Neural cell (in vitro differentiated cells): Measurements from ENCODE around the gene PKHD1. TPM values are rescaled to one million over a fixed set of nuclear protein-coding genes. Genes with fewer than 3 reads are reported as not detected.
A peak's percentile ranks its signal among the peaks of the same experiment; 100 is the strongest.

Experiments used
- H2AFZ ChIP-seq: fragments of 200-600, 300-800 bp; sonication (generic), shearing (Covaris generic); 2 replicates; pipeline ENCODE4 v1.6.0; 2014; ENCODE audit warnings: low read depth, mild to moderate bottlenecking, antibody characterized with exemption, low read length, moderate library complexity
- H3F3A ChIP-seq: fragments of 200-600 bp; shearing (Covaris generic); 2 replicates; pipeline ENCODE4 v1.6.1; 2016; ENCODE audit warnings: mild to moderate bottlenecking, moderate library complexity, mixed read lengths, antibody characterized with exemption, low read length; ENCODE audit not compliant: insufficient read depth, poor library complexity, severe bottlenecking
- H3K27ac ChIP-seq: fragments of 200-600, 300-800 bp; sonication (generic), shearing (Covaris generic); 2 replicates; pipeline ENCODE4 v1.5.1; 2014; ENCODE audit warnings: mild to moderate bottlenecking, low read length, moderate library complexity
- H3K27me3 ChIP-seq: fragments of 300-800, 200-600 bp; sonication (generic), shearing (Covaris generic); 2 replicates; pipeline ENCODE4 v1.6.0; 2014; ENCODE audit warnings: mild to moderate bottlenecking, low read depth, low read length, moderate library complexity; ENCODE audit not compliant: insufficient read depth
- H3K36me3 ChIP-seq: fragments of 300-800, 200-600 bp; sonication (generic), shearing (Covaris generic); 2 replicates; pipeline ENCODE4 v1.5.1; 2014; ENCODE audit warnings: mild to moderate bottlenecking, antibody characterized with exemption, low read length, moderate library complexity; ENCODE audit not compliant: insufficient read depth
- H3K4me2 ChIP-seq: fragments of 300-800, 200-600 bp; sonication (generic), shearing (Covaris generic); 2 replicates; pipeline ENCODE4 v1.6.0; 2014; ENCODE audit warnings: mild to moderate bottlenecking, low read length
- H3K4me3 ChIP-seq: fragments of 300-800, 200-600 bp; sonication (generic), shearing (Covaris generic); 2 replicates; pipeline ENCODE4 v1.5.1; 2014; ENCODE audit warnings: mild to moderate bottlenecking, low read length, moderate library complexity
- H3K79me2 ChIP-seq: fragments of 200-600 bp; shearing (Covaris generic); replicated peaks from 2 replicates; pipeline ENCODE4 v1.6.0; 2014; ENCODE audit warnings: mild to moderate bottlenecking, low read length, moderate library complexity; ENCODE audit not compliant: insufficient read depth
- H3K9ac ChIP-seq: fragments of 300-800, 200-600 bp; sonication (generic), shearing (Covaris generic); 2 replicates; pipeline ENCODE4 v1.6.1; 2016; ENCODE audit warnings: mild to moderate bottlenecking, low read length, mixed read lengths
- H3K9me2 ChIP-seq: fragments of 200-600 bp; shearing (Covaris generic); 2 replicates; pipeline ENCODE4 v1.6.1; 2016; ENCODE audit warnings: mild to moderate bottlenecking, low read length, mixed read lengths; ENCODE audit not compliant: insufficient read depth
- H3K9me3 ChIP-seq: fragments of 200-600, 300-800 bp; sonication (generic), shearing (Covaris generic); 2 replicates; pipeline ENCODE4 v1.6.1; 2016; ENCODE audit warnings: mild to moderate bottlenecking, mixed run types, low read length, moderate library complexity, mixed read lengths
- H4K20me1 ChIP-seq: fragments of 200-600 bp; shearing (Covaris generic); 2 replicates; pipeline ENCODE4 v1.6.1; 2016; ENCODE audit warnings: mild to moderate bottlenecking, mixed run types; ENCODE audit not compliant: insufficient read depth
- EP300 ChIP-seq: fragments of 450-650 bp; conservative IDR thresholded peaks from 2 replicates; pipeline ENCODE4 v1.6.1; 2014; ENCODE audit warnings: antibody characterized with exemption, mild to moderate bottlenecking, moderate library complexity; ENCODE audit not compliant: poor library complexity, severe bottlenecking
- EZH2 ChIP-seq: fragments of 200-600, 300-800 bp; shearing (Covaris generic), sonication (generic); IDR thresholded peaks from 2 replicates; pipeline ENCODE4 v1.6.1; 2014; ENCODE audit warnings: antibody characterized with exemption, low read length, borderline replicate concordance, mild to moderate bottlenecking; ENCODE audit not compliant: insufficient read depth, poor library complexity, severe bottlenecking
- MXI1 ChIP-seq: fragments of 450-650 bp; conservative IDR thresholded peaks from 2 replicates; pipeline ENCODE4 v1.6.1; 2014; ENCODE audit warnings: antibody characterized with exemption, mild to moderate bottlenecking; ENCODE audit not compliant: poor library complexity, severe bottlenecking
- POLR2AphosphoS5 ChIP-seq: IDR thresholded peaks from 2 replicates; pipeline ENCODE4 v1.6.1; 2012
- RAD21 ChIP-seq: fragments of 450-650 bp; conservative IDR thresholded peaks from 2 replicates; pipeline ENCODE4 v1.6.1; 2014; ENCODE audit warnings: antibody characterized with exemption, mild to moderate bottlenecking, moderate library complexity
- SMC3 ChIP-seq: fragments of 450-650 bp; conservative IDR thresholded peaks from 2 replicates; pipeline ENCODE4 v1.6.1; 2014; ENCODE audit warnings: antibody characterized with exemption, mild to moderate bottlenecking, moderate library complexity; ENCODE audit not compliant: poor library complexity
- TAF1 ChIP-seq: IDR thresholded peaks from 2 replicates; pipeline ENCODE4 v1.6.1; 2012; ENCODE audit warnings: low read depth
- polyA plus RNA-seq: library from polyadenylated mRNA; depleted of rRNA; stranded (reverse); fragments of >200 nt; gene quantifications from 2 replicates; pipeline ENCODE4 v1.2.3, GENCODE V29; 2014
- TF ChIP-seq, protein P1 (sequence below): IDR thresholded peaks from 2 replicates; pipeline ENCODE4 v1.6.1; 2012; ENCODE audit warnings: borderline replicate concordance
- TF ChIP-seq, protein P2 (sequence below): fragments of 450-650 bp; IDR thresholded peaks from 2 replicates; pipeline ENCODE4 v1.5.1; 2014; ENCODE audit warnings: antibody characterized with exemption, mild to moderate bottlenecking, moderate library complexity; ENCODE audit not compliant: poor library complexity, severe bottlenecking

PKHD1 gene
- polyA plus RNA-seq, 1 donor from 2014 or later, result not detected

DNA sequence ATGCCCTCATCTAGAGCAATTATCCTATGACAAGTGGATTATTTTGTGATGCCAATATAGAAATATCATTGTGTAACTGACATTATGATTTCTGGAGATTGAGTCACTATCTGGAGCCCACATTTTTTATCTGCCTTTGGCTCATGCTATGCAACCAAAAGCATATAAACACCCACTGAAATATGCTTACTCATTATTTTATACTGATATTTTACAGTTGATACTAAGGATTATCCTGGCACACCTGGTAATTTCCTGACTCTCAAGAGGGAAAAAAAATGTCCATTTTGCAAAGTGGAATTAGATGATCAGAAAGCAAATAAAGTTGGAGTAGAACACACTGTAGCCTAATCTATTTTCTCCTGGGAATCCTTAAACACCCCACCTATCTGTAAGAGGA lies 154.5 kb downstream of the PKHD1 start:
- H3K4me2 ChIP-seq, result no peak overlapping the region
- no peaks in the 10 kb centered on the region for H3K36me3 ChIP-seq
- TF ChIP-seq EP300, result no peak

DNA sequence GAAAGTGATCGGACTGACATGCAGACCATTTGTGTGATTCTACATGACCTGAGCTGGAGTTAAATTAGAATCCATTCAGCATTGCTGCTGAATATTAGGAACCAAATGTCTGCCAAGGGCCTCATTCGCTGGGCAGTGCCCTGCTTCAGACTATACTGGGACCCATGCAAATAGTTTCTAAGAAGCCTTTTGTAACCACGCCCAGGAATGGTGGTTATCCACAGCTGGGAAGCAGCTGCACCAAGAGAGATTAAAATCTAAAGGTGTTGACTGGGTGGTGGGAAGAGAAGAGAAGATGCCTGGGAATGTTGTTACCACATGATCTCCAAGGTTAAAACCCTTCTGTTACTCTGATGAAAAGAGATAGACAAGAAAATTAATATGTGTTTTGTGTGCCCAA lies 156.8 kb downstream of the PKHD1 start:
- H2AFZ ChIP-seq, result no peak overlapping the region
- no peak overlapping the region for H3K4me2 ChIP-seq
- H3K79me2 ChIP-seq, result no peaks in the 10 kb centered on the region
- H3K9ac ChIP-seq, result no peak overlapping the region
- H3F3A ChIP-seq, result peaks cover 2% of the 10 kb centered on the region
- H3K27me3 ChIP-seq, result peaks cover 8% of the 10 kb centered on the region
- no peaks in the 10 kb centered on the region for H3K36me3 ChIP-seq
- H3K9me3 ChIP-seq, result no peaks in the 10 kb centered on the region
- H4K20me1 ChIP-seq, result no peaks in the 10 kb centered on the region
- no peaks in the 10 kb centered on the region for H3K9me2 ChIP-seq
- no peak overlapping the region for H3K27ac ChIP-seq
- H3K4me3 ChIP-seq, result no peak overlapping the region
- TF ChIP-seq EZH2, result no peak
- no peak for TF ChIP-seq MXI1

More for the DNA sequence above, 154.5 kb downstream of the PKHD1 start:
- no peaks in the 10 kb centered on the region for H3K79me2 ChIP-seq
- H3K27me3 ChIP-seq, result peaks cover 8% of the 10 kb centered on the region
- H3K9me2 ChIP-seq, result no peaks in the 10 kb centered on the region
- H3K9ac ChIP-seq, result no peak overlapping the region
- peaks cover 2% of the 10 kb centered on the region for H3F3A ChIP-seq
- H3K9me3 ChIP-seq, result no peaks in the 10 kb centered on the region
- H3K27ac ChIP-seq, result no peak overlapping the region
- no peak overlapping the region for H2AFZ ChIP-seq
- H3K4me3 ChIP-seq, result no peak overlapping the region
- H4K20me1 ChIP-seq, result no peaks in the 10 kb centered on the region

DNA sequence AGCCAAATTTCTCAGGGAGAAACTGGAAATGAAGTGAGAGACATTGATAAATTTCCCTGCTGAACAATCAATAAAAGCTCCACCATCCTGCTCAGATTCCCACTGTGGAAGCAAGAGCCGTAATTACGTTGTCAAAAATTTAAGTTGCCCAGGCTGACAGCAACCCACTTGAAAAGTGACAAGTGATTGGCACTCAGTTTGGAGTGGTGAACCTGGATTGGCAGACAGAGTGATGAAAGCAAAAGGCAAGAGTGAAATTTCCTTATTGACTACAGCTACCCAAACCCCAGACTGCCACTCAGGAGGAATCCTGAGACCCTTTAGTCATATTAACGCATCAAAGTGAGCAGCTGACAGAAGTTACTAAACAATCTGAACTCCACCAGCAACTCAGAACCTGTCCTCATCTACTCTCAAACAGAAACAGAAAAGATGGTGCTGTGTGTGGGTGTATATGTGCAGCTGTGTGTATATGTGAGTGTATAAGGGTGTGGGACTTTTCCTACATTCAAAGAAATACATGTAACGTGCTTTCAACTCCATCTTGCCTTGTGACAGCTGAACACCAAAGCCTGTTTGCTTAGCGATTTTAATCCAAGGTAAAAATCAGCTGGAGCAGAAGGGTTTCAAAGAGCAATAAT lies 157.4 kb downstream of the PKHD1 start:
- H2AFZ ChIP-seq, result no peak overlapping the region
- no peak for TF ChIP-seq TAF1
- TF ChIP-seq RAD21, result no peak
- no peak for TF ChIP-seq EZH2
- TF ChIP-seq, protein P1, sequence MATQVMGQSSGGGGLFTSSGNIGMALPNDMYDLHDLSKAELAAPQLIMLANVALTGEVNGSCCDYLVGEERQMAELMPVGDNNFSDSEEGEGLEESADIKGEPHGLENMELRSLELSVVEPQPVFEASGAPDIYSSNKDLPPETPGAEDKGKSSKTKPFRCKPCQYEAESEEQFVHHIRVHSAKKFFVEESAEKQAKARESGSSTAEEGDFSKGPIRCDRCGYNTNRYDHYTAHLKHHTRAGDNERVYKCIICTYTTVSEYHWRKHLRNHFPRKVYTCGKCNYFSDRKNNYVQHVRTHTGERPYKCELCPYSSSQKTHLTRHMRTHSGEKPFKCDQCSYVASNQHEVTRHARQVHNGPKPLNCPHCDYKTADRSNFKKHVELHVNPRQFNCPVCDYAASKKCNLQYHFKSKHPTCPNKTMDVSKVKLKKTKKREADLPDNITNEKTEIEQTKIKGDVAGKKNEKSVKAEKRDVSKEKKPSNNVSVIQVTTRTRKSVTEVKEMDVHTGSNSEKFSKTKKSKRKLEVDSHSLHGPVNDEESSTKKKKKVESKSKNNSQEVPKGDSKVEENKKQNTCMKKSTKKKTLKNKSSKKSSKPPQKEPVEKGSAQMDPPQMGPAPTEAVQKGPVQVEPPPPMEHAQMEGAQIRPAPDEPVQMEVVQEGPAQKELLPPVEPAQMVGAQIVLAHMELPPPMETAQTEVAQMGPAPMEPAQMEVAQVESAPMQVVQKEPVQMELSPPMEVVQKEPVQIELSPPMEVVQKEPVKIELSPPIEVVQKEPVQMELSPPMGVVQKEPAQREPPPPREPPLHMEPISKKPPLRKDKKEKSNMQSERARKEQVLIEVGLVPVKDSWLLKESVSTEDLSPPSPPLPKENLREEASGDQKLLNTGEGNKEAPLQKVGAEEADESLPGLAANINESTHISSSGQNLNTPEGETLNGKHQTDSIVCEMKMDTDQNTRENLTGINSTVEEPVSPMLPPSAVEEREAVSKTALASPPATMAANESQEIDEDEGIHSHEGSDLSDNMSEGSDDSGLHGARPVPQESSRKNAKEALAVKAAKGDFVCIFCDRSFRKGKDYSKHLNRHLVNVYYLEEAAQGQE, result peak; percentile 98
- peak; percentile 94 for TF ChIP-seq POLR2AphosphoS5
- peak; percentile 15 for TF ChIP-seq SMC3
- TF ChIP-seq, protein P2, sequence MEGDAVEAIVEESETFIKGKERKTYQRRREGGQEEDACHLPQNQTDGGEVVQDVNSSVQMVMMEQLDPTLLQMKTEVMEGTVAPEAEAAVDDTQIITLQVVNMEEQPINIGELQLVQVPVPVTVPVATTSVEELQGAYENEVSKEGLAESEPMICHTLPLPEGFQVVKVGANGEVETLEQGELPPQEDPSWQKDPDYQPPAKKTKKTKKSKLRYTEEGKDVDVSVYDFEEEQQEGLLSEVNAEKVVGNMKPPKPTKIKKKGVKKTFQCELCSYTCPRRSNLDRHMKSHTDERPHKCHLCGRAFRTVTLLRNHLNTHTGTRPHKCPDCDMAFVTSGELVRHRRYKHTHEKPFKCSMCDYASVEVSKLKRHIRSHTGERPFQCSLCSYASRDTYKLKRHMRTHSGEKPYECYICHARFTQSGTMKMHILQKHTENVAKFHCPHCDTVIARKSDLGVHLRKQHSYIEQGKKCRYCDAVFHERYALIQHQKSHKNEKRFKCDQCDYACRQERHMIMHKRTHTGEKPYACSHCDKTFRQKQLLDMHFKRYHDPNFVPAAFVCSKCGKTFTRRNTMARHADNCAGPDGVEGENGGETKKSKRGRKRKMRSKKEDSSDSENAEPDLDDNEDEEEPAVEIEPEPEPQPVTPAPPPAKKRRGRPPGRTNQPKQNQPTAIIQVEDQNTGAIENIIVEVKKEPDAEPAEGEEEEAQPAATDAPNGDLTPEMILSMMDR, result no peak
- no peak for TF ChIP-seq MXI1
- peak; percentile 100 for TF ChIP-seq EP300
- peak overlapping the region; percentile 12 for H3K27ac ChIP-seq
- no peaks in the 10 kb centered on the region for H3K36me3 ChIP-seq
- H4K20me1 ChIP-seq, result no peaks in the 10 kb centered on the region
- H3K4me3 ChIP-seq, result no peak overlapping the region
- H3K9me3 ChIP-seq, result no peaks in the 10 kb centered on the region
- H3K9ac ChIP-seq, result no peak overlapping the region
- no peaks in the 10 kb centered on the region for H3K79me2 ChIP-seq
- peaks cover 8% of the 10 kb centered on the region for H3K27me3 ChIP-seq
- H3F3A ChIP-seq, result peaks cover 2% of the 10 kb centered on the region
- H3K4me2 ChIP-seq, result peak overlapping the region; percentile 33
- H3K9me2 ChIP-seq, result no peaks in the 10 kb centered on the region
